ENCODE results near the gene ZBP1.

GRCh38 chr20:57667388-57667787 lies 47.2 kb upstream of the ZBP1 start:
- TF ChIP-seq CTCF (IDR thresholded peaks at IDR 0.05 in 2 of 3, conservative IDR thresholded peaks at IDR 0.05 in 1 of 3; ENCODE audit: borderline replicate concordance in 1 of 3, insufficient read depth in 1 of 3, low read depth in 2 of 3, low read length in 2 of 3): no peak
- no peak for TF ChIP-seq YY1 (IDR thresholded peaks at IDR 0.05; ENCODE audit: extremely low read depth, insufficient replicate concordance, low read depth, low read length)
- TF ChIP-seq ZNF274 (IDR thresholded peaks at IDR 0.05; ENCODE audit: low read depth, low read length): no peak
- no peak for TF ChIP-seq EZH2 (IDR thresholded peaks at IDR 0.05)
- no peak for TF ChIP-seq MAX (IDR thresholded peaks at IDR 0.05)
- no peak for TF ChIP-seq POLR2AphosphoS5 (IDR thresholded peaks at IDR 0.05; ENCODE audit: low read depth, low read length)
- TF ChIP-seq SIN3A (IDR thresholded peaks at IDR 0.05; ENCODE audit: low read depth): no peak
- TF ChIP-seq RAD21 (IDR thresholded peaks at IDR 0.05; ENCODE audit: low read depth): no peak
- no peak for TF ChIP-seq JUND (IDR thresholded peaks at IDR 0.05)

All from HCT116 (cell line).